CD1c-positive myeloid dendritic cell (primary cell): ENCODE data around the gene NR4A3.

Experiments used
- DNase-seq: peaks from one replicate; pipeline ENCODE4 v3.0.0-alpha.2; 2016; ENCODE audit errors: extremely low spot score

NR4A3 gene

GRCh38 chr9:99878651-99879050 lies 57.0 kb downstream of the NR4A3 start:
- no peak for DNase-seq

- no peak for DNase-seq
Observed at GRCh38 chr9:99881769-99882168, 60.1 kb downstream of the NR4A3 start.

- DNase-seq = no peak
Observed at GRCh38 chr9:99885747-99886146, 64.1 kb downstream of the NR4A3 start.

GRCh38 chr9:99889120-99889519 lies 67.4 kb downstream of the NR4A3 start:
- no peak for DNase-seq

GRCh38 chr9:99894826-99895225 lies 73.1 kb downstream of the NR4A3 start:
- no peak for DNase-seq

- DNase-seq = no peak
Observed at GRCh38 chr9:99895510-99895909, 73.8 kb downstream of the NR4A3 start.

GRCh38 chr9:99896119-99896518 lies 74.4 kb downstream of the NR4A3 start:
- no peak for DNase-seq

- DNase-seq = no peak
Observed at GRCh38 chr9:99903393-99903792, 81.7 kb downstream of the NR4A3 start.

- no peak for DNase-seq
Observed at GRCh38 chr9:99905833-99906402, 84.2 kb downstream of the NR4A3 start.

- peak; percentile 73 for DNase-seq
Observed at GRCh38 chr9:99906403-99907207, 84.9 kb downstream of the NR4A3 start, which contains the start of gene STX17. STX17 (plus strand) TSS chr9:99906654; CDS start chr9:99915240, 8,586 bp downstream.

- no peak for DNase-seq
Observed at GRCh38 chr9:99907208-99907532, 85.5 kb downstream of the NR4A3 start.

GRCh38 chr9:99911600-99911999 lies 89.9 kb downstream of the NR4A3 start:
- no peak for DNase-seq
